ENCODE data around the gene SMIM32. TPM values are rescaled to one million over a fixed set of nuclear protein-coding genes. Genes with fewer than 3 reads are reported as not detected.

Gene SMIM32
- total RNA-seq, 1 donor from 2014 or later: 0.08 TPM

DNA sequence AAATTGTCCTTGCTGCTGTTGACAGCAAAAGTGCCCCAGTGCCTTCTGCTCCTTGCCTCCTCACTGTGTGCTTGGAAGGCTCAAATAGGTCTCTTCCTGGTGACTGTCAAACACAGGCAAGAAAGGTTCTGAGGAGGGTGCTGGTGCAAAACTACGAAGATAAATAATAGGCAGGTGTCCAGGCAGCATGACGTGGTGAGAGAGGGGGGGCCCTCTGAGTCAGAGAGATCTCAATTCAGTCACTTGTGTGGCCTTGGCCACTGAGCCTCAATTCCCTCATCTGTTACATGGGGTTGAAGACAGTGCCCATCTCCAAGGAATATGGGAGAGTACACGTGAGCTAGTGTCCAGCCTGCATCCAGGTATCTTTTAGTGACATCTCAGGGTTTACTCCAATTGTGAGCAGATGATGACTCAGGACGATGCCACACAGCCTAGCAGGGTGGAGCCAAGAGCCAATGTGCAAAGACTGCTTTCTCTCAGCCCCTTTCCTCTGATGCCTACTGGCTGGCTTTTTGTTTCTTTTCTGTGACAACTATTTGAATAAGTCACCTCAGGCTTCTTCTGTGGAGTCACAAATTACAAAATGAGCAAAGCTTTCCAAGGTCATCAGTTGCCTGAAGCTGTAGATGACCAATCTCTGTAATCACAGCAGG is 29.7 kb upstream of the SMIM32 start:
- Histone ChIP-seq H3K4me3 (ENCODE audit: low read depth, low read length) (no peak overlapping the region), H3K27me3 (ENCODE audit: control insufficient read depth, insufficient read depth, low read length) (no peaks in the 10 kb centered on the region), H3K36me3 (ENCODE audit: control insufficient read depth, insufficient read depth, low read length) (no peaks in the 10 kb centered on the region)
- TF ChIP-seq, protein P1, sequence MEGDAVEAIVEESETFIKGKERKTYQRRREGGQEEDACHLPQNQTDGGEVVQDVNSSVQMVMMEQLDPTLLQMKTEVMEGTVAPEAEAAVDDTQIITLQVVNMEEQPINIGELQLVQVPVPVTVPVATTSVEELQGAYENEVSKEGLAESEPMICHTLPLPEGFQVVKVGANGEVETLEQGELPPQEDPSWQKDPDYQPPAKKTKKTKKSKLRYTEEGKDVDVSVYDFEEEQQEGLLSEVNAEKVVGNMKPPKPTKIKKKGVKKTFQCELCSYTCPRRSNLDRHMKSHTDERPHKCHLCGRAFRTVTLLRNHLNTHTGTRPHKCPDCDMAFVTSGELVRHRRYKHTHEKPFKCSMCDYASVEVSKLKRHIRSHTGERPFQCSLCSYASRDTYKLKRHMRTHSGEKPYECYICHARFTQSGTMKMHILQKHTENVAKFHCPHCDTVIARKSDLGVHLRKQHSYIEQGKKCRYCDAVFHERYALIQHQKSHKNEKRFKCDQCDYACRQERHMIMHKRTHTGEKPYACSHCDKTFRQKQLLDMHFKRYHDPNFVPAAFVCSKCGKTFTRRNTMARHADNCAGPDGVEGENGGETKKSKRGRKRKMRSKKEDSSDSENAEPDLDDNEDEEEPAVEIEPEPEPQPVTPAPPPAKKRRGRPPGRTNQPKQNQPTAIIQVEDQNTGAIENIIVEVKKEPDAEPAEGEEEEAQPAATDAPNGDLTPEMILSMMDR (IDR thresholded peaks at IDR 0.05; ENCODE audit: insufficient read depth, low read length, poor library complexity, severe bottlenecking): no peak
- DNase-seq (ENCODE audit: low read depth): no peak

DNA sequence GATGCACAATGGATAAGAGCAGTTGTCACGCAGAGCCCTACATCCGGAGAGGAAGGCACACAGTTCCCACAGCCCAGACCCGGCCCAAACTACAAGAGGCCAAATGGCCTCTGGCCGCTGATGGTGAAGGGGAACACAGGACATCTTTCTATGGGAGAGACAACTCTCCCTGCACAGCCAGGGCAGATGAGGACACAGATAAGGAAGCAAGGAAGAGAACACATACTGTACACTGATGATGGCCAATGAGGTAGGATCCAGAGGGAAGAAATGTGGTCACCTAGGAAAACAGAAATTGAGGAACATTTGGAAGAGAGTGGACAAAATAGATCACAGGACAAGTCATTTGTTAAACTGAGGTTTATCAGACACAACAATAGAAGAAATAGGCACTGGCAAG is 28.4 kb upstream of the SMIM32 start:
- Histone ChIP-seq H3K27me3 (ENCODE audit: control insufficient read depth, insufficient read depth, low read length) (no peaks in the 10 kb centered on the region), H3K36me3 (ENCODE audit: control insufficient read depth, insufficient read depth, low read length) (no peaks in the 10 kb centered on the region), H3K4me3 (ENCODE audit: low read depth, low read length) (no peak overlapping the region)
- TF ChIP-seq, protein P1 (IDR thresholded peaks at IDR 0.05; ENCODE audit: insufficient read depth, low read length, poor library complexity, severe bottlenecking): no peak
- DNase-seq (ENCODE audit: low read depth): no peak

DNA sequence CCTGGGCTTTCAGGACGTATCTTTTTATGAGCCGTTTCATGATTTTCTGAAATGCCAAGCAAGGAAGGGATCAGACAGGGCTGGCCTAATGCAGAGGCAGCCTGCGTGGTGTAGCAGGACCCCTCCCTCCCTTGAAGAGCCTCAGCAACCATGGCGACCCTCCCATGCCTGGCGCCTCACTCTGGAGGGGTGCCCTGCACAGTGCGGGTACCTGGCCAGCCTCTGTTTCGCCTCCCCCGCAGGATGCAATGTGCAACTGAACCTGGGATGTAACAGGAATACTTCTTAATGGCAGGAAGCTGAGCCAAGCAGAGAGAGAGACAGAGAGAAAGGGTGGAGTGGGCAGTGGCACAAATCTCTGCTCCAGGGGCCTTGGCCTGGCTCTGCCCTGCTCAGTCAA is 23.3 kb upstream of the SMIM32 start:
- Histone ChIP-seq H3K4me3 (ENCODE audit: low read depth, low read length) (no peak overlapping the region), H3K27me3 (ENCODE audit: control insufficient read depth, insufficient read depth, low read length) (peaks cover 8% of the 10 kb centered on the region), H3K36me3 (ENCODE audit: control insufficient read depth, insufficient read depth, low read length) (no peaks in the 10 kb centered on the region)
- DNase-seq (ENCODE audit: low read depth): no peak
- TF ChIP-seq, protein P1 (IDR thresholded peaks at IDR 0.05; ENCODE audit: insufficient read depth, low read length, poor library complexity, severe bottlenecking): no peak

DNA sequence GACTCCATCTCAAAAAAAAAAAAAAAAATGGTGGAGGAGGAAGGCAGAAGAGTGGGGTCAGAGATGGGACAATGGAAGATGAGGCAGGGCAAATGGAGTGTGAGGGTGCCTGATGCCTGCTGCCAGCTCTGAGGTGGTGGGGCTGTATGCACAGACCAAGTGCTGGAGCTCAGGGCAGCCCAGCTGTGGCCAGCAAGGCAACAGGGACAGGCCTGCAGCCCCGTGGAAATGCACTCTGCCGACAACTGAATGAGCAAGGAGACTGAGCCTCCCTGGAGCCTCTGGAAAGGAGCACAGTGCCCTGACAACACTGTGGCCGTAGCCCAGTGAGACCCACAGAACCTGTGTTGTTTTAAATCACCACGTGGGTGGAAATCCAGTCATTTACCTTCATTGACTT is 22.9 kb upstream of the SMIM32 start:
- no peak overlapping the region for H3K4me3 ChIP-seq (ENCODE audit: low read depth, low read length)
- no peak for DNase-seq (ENCODE audit: low read depth)
- peaks cover 8% of the 10 kb centered on the region for H3K27me3 ChIP-seq (ENCODE audit: control insufficient read depth, insufficient read depth, low read length)
- TF ChIP-seq, protein P1 (IDR thresholded peaks at IDR 0.05; ENCODE audit: insufficient read depth, low read length, poor library complexity, severe bottlenecking): no peak
- H3K36me3 ChIP-seq (ENCODE audit: control insufficient read depth, insufficient read depth, low read length): no peaks in the 10 kb centered on the region

DNA sequence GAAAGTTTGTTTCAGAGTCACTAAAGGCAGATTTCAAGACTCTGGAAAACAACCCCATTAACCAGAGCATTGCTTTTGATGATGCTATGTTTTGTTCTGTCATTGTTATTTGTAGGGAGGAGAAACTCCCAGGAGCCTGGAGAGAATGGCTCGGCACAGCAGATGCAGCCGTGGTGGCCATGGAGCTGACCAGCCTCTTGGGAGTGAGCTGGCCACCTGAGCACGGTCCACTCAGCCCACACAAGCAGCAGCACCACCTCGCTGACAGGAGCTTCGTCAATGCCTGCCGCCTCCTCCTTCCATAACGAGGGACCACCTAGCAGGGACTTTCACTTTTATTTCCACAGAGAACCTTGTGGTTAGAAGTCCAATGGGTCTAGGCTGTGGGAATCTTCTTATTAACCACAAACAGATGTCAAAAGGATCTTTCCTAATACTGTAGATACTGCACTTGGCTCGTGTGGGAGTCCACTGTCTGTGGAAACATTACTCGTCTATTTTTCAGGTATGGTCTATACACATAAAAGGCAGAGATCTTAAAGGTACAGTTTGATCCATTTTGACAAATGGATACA is 21.0 kb upstream of the SMIM32 start:
- Histone ChIP-seq H3K36me3 (ENCODE audit: control insufficient read depth, insufficient read depth, low read length) (no peaks in the 10 kb centered on the region), H3K27me3 (ENCODE audit: control insufficient read depth, insufficient read depth, low read length) (peaks cover 8% of the 10 kb centered on the region), H3K4me3 (ENCODE audit: low read depth, low read length) (no peak overlapping the region)
- TF ChIP-seq, protein P1 (IDR thresholded peaks at IDR 0.05; ENCODE audit: insufficient read depth, low read length, poor library complexity, severe bottlenecking): no peak
- no peak for DNase-seq (ENCODE audit: low read depth)

DNA sequence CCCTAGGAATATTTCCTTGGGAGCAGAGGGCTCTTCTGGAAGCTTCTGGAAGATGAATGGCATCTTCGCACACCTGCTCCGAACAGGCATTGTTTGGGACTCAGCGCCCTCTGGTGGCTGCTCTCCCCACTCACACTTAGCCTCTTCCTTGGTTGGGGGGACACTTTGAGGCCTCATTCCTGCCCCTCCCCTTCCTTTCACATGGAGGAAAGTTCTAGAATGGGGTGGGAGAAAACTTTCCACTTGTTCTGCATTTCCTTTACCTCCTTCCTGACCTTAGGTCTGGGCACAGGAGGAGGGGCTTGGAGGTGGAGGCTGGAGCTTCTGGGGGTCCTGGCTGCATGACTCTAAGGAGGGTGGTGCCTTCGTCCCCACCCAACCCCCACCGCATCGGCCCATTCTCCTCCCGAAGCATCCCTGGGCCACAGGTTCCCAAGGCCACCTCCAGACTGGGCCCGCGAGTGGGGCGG is 19.3 kb upstream of the SMIM32 start:
- H3K27me3 ChIP-seq (ENCODE audit: control insufficient read depth, insufficient read depth, low read length): peaks cover 11% of the 10 kb centered on the region
- TF ChIP-seq, protein P1 (IDR thresholded peaks at IDR 0.05; ENCODE audit: insufficient read depth, low read length, poor library complexity, severe bottlenecking): peak; percentile 85
- DNase-seq (ENCODE audit: low read depth): no peak
- no peaks in the 10 kb centered on the region for H3K36me3 ChIP-seq (ENCODE audit: control insufficient read depth, insufficient read depth, low read length)
- H3K4me3 ChIP-seq (ENCODE audit: low read depth, low read length): no peak overlapping the region
